HepG2 (cell line): ENCODE results near the gene TEKT3. TPM values are rescaled to one million over a fixed set of nuclear protein-coding genes. Genes with fewer than 3 reads are reported as not detected.

ENCODE experiments used
- ATAC-seq: fragments of 200-7000 bp; cut with Tn5 transposase; 3 replicates; pipeline ENCODE4 v1.9.1; 2020; ENCODE audit warnings: mild to moderate bottlenecking, moderate library complexity
- BruUV-seq: library from RNA; stranded (reverse); fragments of 400-500 nt; replicated peaks from 2 replicates; lab custom pipeline; 2021; lab: Mats Ljungman, UMichigan
- CTCF ChIA-PET: fragments of 300-600 bp; formaldehyde crosslinking; extraction: SDS; loops from one replicate; lab custom pipeline; 2021; ENCODE audit warnings: low total read pairs, inconsistent platforms, low intra/inter-chr PET ratio; lab: Yijun Ruan, JAX
- POLR2A ChIA-PET: fragments of 350-600 bp; sonication (Branson Sonifier 250); formaldehyde crosslinking; loops from one replicate; lab custom pipeline; 2020; ENCODE audit warnings: antibody characterized with exemption, inconsistent platforms; lab: Yijun Ruan, JAX
- DNase-seq: peaks from one replicate; pipeline ENCODE4 v3.0.0-alpha.2; 2015; ENCODE audit warnings: low spot score
- FAIRE-seq: peaks from 3 replicates; lab custom pipeline; 2011; peaks lifted over from hg19 to GRCh38; lab: Jason Lieb, UNC
- H2AFZ ChIP-seq: one replicate; pipeline ENCODE4 v1.6.1; 2011; ENCODE audit warnings: low read length, inconsistent platforms
- H3K27ac ChIP-seq: fragments of 300-600 bp; 3 replicates; pipeline ENCODE4 v1.8.0; 2011; ENCODE audit warnings: mixed run types, mild to moderate bottlenecking, mixed read lengths, low read length, inconsistent platforms; ENCODE audit not compliant: insufficient read depth; ENCODE audit errors: extremely low read length
- H3K27me3 ChIP-seq, 2 experiments: fragments of 200-600 bp in 1 of 2; 2 replicates in 1 of 2; 3 replicates in 1 of 2; pipeline versions ENCODE4 v1.6.0 to v1.8.0; 2011; ENCODE audit warnings: low read length in 2 of 2, mild to moderate bottlenecking in 2 of 2, moderate library complexity in 2 of 2, inconsistent platforms in 1 of 2; ENCODE audit not compliant: insufficient read depth in 2 of 2, control insufficient read depth in 1 of 2
- H3K36me3 ChIP-seq, 2 experiments: fragments of 200-600 bp in 1 of 2; replicated peaks in 1 of 2; 2 replicates in 1 of 2; 3 replicates in 1 of 2; pipeline versions ENCODE4 v1.5.1 to v1.8.0; 2011; ENCODE audit warnings: low read length in 2 of 2, inconsistent platforms in 1 of 2; ENCODE audit not compliant: insufficient read depth in 2 of 2, control insufficient read depth in 1 of 2
- H3K4me1 ChIP-seq: 2 replicates; pipeline ENCODE4 v1.5.1; 2012; ENCODE audit warnings: low read length, inconsistent platforms; ENCODE audit not compliant: insufficient read depth
- H3K4me2 ChIP-seq: 2 replicates; pipeline ENCODE4 v1.6.0; 2011; ENCODE audit warnings: low read depth, low read length, inconsistent platforms
- H3K4me3 ChIP-seq, 3 experiments: fragments of 200-600 bp in 1 of 3; sonication (generic), shearing (Covaris generic) in 1 of 3; replicated peaks in 1 of 3; 2 replicates each; pipeline ENCODE4 v1.5.1; 2011 to 2016; ENCODE audit warnings: low read length in 3 of 3, inconsistent platforms in 2 of 3, low read depth in 2 of 3, mild to moderate bottlenecking in 2 of 3, control low read depth in 1 of 3, mixed read lengths in 1 of 3; ENCODE audit not compliant: insufficient read depth in 1 of 3
- H3K79me2 ChIP-seq: one replicate; pipeline ENCODE4 v1.6.1; 2011; ENCODE audit warnings: low read length, inconsistent platforms; ENCODE audit not compliant: insufficient read depth
- H3K9ac ChIP-seq: 2 replicates; pipeline ENCODE4 v1.6.0; 2011; ENCODE audit warnings: mild to moderate bottlenecking, low read depth, low read length, inconsistent platforms; ENCODE audit not compliant: insufficient read depth
- H3K9me3 ChIP-seq: 2 replicates; pipeline ENCODE4 v1.5.1; 2012; ENCODE audit warnings: mild to moderate bottlenecking, low read length
- H4K20me1 ChIP-seq: 2 replicates; pipeline ENCODE4 v1.6.0; 2011; ENCODE audit warnings: inconsistent platforms, mild to moderate bottlenecking, low read length, moderate library complexity; ENCODE audit not compliant: insufficient read depth
- ELF4 ChIP-seq: sonication (generic); formaldehyde crosslinking; IDR thresholded peaks from 2 replicates; pipeline ENCODE4 v1.5.0; 2020; ENCODE audit warnings: missing genetic modification reagents, mild to moderate bottlenecking, moderate library complexity, borderline replicate concordance
- EP300 ChIP-seq, 3 experiments: sonication (generic) in 1 of 3; formaldehyde crosslinking in 1 of 3; IDR thresholded peaks; 2 replicates each; pipeline versions ENCODE4 v1.5.1 to v1.6.1; 2011 to 2020; ENCODE audit warnings: low read depth in 2 of 3, low read length in 2 of 3, borderline replicate concordance in 1 of 3, improper control_type of control experiment in 1 of 3, mild to moderate bottlenecking in 1 of 3, missing genetic modification reagents in 1 of 3, moderate library complexity in 1 of 3
- FOXJ3 ChIP-seq: sonication (generic); formaldehyde crosslinking; IDR thresholded peaks from 2 replicates; pipeline ENCODE4 v1.4.0; 2020; ENCODE audit warnings: missing genetic modification reagents, mild to moderate bottlenecking, borderline replicate concordance
- SYNCRIP ChIP-seq: fragments of 200-400 bp; formaldehyde crosslinking; IDR thresholded peaks from 2 replicates; pipeline ENCODE4 v1.6.1; 2018; ENCODE audit warnings: mild to moderate bottlenecking, low read depth, low read length; ENCODE audit not compliant: insufficient read depth
- ZIK1 ChIP-seq: sonication (generic); formaldehyde crosslinking; IDR thresholded peaks from 2 replicates; pipeline ENCODE4 v1.5.0; 2020; ENCODE audit warnings: mild to moderate bottlenecking, low read depth, missing genetic modification reagents, borderline replicate concordance
- ZMYM3 ChIP-seq: sonication (generic); formaldehyde crosslinking; IDR thresholded peaks from 2 replicates; pipeline ENCODE4 v1.5.1; 2020; ENCODE audit warnings: mild to moderate bottlenecking, missing genetic modification reagents
- WGBS: methylation state at CpG from one replicate; pipeline ENCODE4 v1.1.6; 2017; ENCODE audit warnings: low lambda C conversion rate; 5-methylcytosine and 5-hydroxymethylcytosine counted together
- in situ Hi-C: cut with HindIII; loops from 2 replicates; pipeline ENCODE4 v1.10.0; 2017; ENCODE audit warnings: low pct_unique_long_range_greater_than_20kb; ENCODE audit not compliant: extremely low pct_ligation_motif_present
- intact Hi-C: fragments of 100-400 bp; cut with micrococcal nuclease; formaldehyde crosslinking; loops from one replicate; pipeline ENCODE4 v1.10.0; 2022; ENCODE audit not compliant: unreplicated experiment
- polyA plus RNA-seq, 8 experiments: library from polyadenylated mRNA; depleted of rRNA in 3 of 8; stranded (reverse) in 7 of 8; unstranded in 1 of 8; fragments of >200 nt; fragmentation: Illumina TruSeq in 4 of 8; extraction: Trizol in 4 of 8; gene quantifications; 2 replicates each; pipeline versions ENCODE4 v1.2.1 to v1.2.3, GENCODE V29; 2011 to 2016; ENCODE audit warnings: low read depth in 4 of 8, missing spikeins in 1 of 8, mixed read lengths in 1 of 8; ENCODE audit not compliant: insufficient read depth in 1 of 8
- total RNA-seq, 5 experiments: library from RNA; depleted of rRNA; stranded (reverse); fragments of >200 nt; fragmentation: Illumina TruSeq; extraction: Trizol; gene quantifications; 2 replicates each; pipeline ENCODE4 v1.2.3, GENCODE V29; 2016; ENCODE audit warnings: low read depth in 1 of 5
- TF ChIP-seq, protein P1 (sequence below): sonication (generic); formaldehyde crosslinking; IDR thresholded peaks from 2 replicates; pipeline ENCODE4 v1.9.0; 2021; ENCODE audit warnings: missing genetic modification reagents, mild to moderate bottlenecking, borderline replicate concordance
- TF ChIP-seq, protein P2 (sequence below): sonication (generic); formaldehyde crosslinking; IDR thresholded peaks from 2 replicates; pipeline ENCODE4 v1.8.0; 2022; ENCODE audit warnings: mild to moderate bottlenecking, missing genetic modification reagents, moderate library complexity

The TEKT3 gene
- total and polyA plus RNA-seq, 2 of the 13 experiments (the other 11 are each of a cell fraction or from before 2014, with no cell fraction given) = 0.58 to 0.82 TPM

DNA sequence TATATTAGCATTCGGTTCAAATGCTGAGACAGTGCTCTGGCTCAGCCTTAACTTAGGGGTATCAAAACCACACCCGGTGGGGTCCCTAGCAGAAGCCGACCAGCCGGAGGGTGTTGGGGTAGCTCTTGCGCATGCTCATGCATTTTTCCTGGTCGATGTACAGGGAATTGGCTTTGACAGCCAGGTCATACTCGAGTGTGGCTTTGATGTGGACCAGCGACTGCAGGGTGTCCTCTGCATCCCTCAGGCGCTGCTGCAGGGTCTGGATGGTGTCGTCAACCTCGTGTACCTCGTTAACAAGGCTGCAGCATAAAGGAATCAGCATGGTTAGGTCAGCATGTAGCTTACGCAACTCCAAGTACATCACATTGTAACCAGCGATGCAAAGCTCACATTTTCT is 37.5 kb downstream of the TEKT3 start (continued):
- TF ChIP-seq, protein P1, sequence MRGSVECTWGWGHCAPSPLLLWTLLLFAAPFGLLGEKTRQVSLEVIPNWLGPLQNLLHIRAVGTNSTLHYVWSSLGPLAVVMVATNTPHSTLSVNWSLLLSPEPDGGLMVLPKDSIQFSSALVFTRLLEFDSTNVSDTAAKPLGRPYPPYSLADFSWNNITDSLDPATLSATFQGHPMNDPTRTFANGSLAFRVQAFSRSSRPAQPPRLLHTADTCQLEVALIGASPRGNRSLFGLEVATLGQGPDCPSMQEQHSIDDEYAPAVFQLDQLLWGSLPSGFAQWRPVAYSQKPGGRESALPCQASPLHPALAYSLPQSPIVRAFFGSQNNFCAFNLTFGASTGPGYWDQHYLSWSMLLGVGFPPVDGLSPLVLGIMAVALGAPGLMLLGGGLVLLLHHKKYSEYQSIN = no peak
- TF ChIP-seq FOXJ3 (no peak), ZIK1 (CRISPR knock-in tag) (no peak), SYNCRIP (no peak)

DNA sequence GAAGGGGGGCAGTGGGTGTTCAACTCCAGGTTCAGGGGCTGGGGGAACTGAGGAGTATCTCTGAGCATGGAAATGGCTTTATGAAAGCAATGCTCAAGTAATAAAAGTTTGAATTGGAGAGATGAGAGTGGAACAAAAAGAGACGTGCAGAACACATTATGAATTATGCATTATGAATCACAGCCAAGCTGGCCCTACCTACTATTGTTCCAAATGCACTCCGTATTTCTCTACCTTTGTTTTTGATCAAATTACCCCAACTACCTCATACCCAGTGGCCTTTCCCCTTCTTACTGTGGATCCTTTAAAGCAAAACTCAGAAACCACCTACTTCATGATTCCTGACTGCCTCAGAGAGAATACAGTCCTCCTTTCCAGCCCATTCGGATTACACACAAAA is 38.1 kb downstream of the TEKT3 start:
- BruUV-seq = no TSS peak
- Histone ChIP-seq H3K36me3 (no peaks in the 10 kb centered on the region), H3K4me2 (no peak overlapping the region), H3K4me1 (no peaks in the 10 kb centered on the region), H3K79me2 (no peaks in the 10 kb centered on the region)
- POLR2A ChIA-PET = no interaction called here
- CTCF ChIA-PET = no interaction called here
- TF ChIP-seq EP300 (IDR thresholded peaks at IDR 0.05; ENCODE audit: low read depth in 2 of 2, low read length in 2 of 2) (no peak), EP300 (CRISPR knock-in tag; IDR thresholded peaks at IDR 0.05; ENCODE audit: borderline replicate concordance) (no peak), ZMYM3 (CRISPR knock-in tag) (no peak), ELF4 (CRISPR knock-in tag) (no peak)
- TF ChIP-seq, protein P2, sequence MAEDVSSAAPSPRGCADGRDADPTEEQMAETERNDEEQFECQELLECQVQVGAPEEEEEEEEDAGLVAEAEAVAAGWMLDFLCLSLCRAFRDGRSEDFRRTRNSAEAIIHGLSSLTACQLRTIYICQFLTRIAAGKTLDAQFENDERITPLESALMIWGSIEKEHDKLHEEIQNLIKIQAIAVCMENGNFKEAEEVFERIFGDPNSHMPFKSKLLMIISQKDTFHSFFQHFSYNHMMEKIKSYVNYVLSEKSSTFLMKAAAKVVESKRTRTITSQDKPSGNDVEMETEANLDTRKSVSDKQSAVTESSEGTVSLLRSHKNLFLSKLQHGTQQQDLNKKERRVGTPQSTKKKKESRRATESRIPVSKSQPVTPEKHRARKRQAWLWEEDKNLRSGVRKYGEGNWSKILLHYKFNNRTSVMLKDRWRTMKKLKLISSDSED (CRISPR knock-in tag) = no peak
- TF ChIP-seq, all 625 proteins: peak for 0
- no peak overlapping the region for H3K4me3 ChIP-seq
- no peaks in the 10 kb centered on the region for H4K20me1 ChIP-seq
- no peaks in the 10 kb centered on the region for H3K9me3 ChIP-seq
- 23% methylated on average over 3 of the region's 3 CpGs for whole genome bisulfite sequencing
- no peak overlapping the region for H3K27ac ChIP-seq
- H2AFZ ChIP-seq = no peak overlapping the region
- ATAC-seq (no peak), FAIRE-seq (no peak), DNase-seq (no peak)
- peaks cover 0 to 10% of the 10 kb centered on the region in 2 experiments; a peak in 2 of 5 replicates for H3K27me3 ChIP-seq
- H3K9ac ChIP-seq = no peak overlapping the region
- in situ Hi-C loops = no loop called here
- intact Hi-C loops = no loop called here
